Osteocyte (in vitro differentiated cells): Measurements from ENCODE around the gene TSPAN32. TPM values are rescaled to one million over a fixed set of nuclear protein-coding genes. Genes with fewer than 3 reads are reported as not detected.

ENCODE experiments used
- DNase-seq: peaks from one replicate; pipeline ENCODE4 v3.0.0; 2021; ENCODE audit warnings: mixed read lengths; ENCODE audit not compliant: unreplicated experiment; ENCODE audit errors: extremely low spot score
- H3K27ac Mint-ChIP-seq: one replicate; pipeline ENCODE4 v1.8.0; 2021; ENCODE audit warnings: mild to moderate bottlenecking, mixed read lengths; ENCODE audit not compliant: unreplicated experiment
- H3K27me3 Mint-ChIP-seq: one replicate; pipeline ENCODE4 v1.8.0; 2021; ENCODE audit warnings: mixed read lengths; ENCODE audit not compliant: unreplicated experiment
- H3K36me3 Mint-ChIP-seq: one replicate; pipeline ENCODE4 v1.8.0; 2021; ENCODE audit warnings: mixed read lengths; ENCODE audit not compliant: unreplicated experiment
- H3K4me1 Mint-ChIP-seq: one replicate; pipeline ENCODE4 v1.8.0; 2021; ENCODE audit warnings: mixed read lengths; ENCODE audit not compliant: unreplicated experiment
- H3K4me3 Mint-ChIP-seq: one replicate; pipeline ENCODE4 v1.8.0; 2021; ENCODE audit warnings: mild to moderate bottlenecking, moderate library complexity, mixed read lengths; ENCODE audit not compliant: unreplicated experiment
- H3K9me3 Mint-ChIP-seq: one replicate; pipeline ENCODE4 v1.8.0; 2021; ENCODE audit warnings: mixed read lengths; ENCODE audit not compliant: unreplicated experiment
- CTCF ChIP-seq: fragments of 200-600 bp; sonication (generic); IDR thresholded peaks from 2 replicates; pipeline ENCODE4 v1.5.0; 2021; ENCODE audit warnings: antibody characterized with exemption, mild to moderate bottlenecking, moderate library complexity
- total RNA-seq: library from RNA; stranded (reverse); gene quantifications from 2 replicates; pipeline ENCODE4 v1.2.1, GENCODE V29; 2021

TSPAN32 gene
- total RNA-seq, 1 donor from 2014 or later = 1.2 TPM

GRCh38 chr11:2316963-2317244, 15.1 kb downstream of the TSPAN32 start:
- no peak overlapping the region for H3K4me3 Mint-ChIP-seq
- no peak overlapping the region for H3K27ac Mint-ChIP-seq
- TF ChIP-seq CTCF = no peak
- H3K4me1 Mint-ChIP-seq = peaks cover 21% of the 10 kb centered on the region
- H3K27me3 Mint-ChIP-seq = peaks cover 6% of the 10 kb centered on the region
- peaks cover 5% of the 10 kb centered on the region for H3K36me3 Mint-ChIP-seq
- no peak for DNase-seq
- peaks cover 5% of the 10 kb centered on the region for H3K9me3 Mint-ChIP-seq

- Mint-ChIP-seq H3K4me3 (no peak overlapping the region), H3K27me3 (peaks cover 6% of the 10 kb centered on the region), H3K9me3 (peaks cover 10% of the 10 kb centered on the region), H3K4me1 (peaks cover 15% of the 10 kb centered on the region), H3K27ac (no peak overlapping the region), H3K36me3 (peaks cover 5% of the 10 kb centered on the region)
- no peak for TF ChIP-seq CTCF
- no peak for DNase-seq
Observed at GRCh38 chr11:2317354-2318050, 15.7 kb downstream of the TSPAN32 start.

GRCh38 chr11:2318123-2318522, 16.3 kb downstream of the TSPAN32 start:
- TF ChIP-seq CTCF = no peak
- peaks cover 15% of the 10 kb centered on the region for H3K9me3 Mint-ChIP-seq
- no peak overlapping the region for H3K4me3 Mint-ChIP-seq
- no peak overlapping the region for H3K27ac Mint-ChIP-seq
- peaks cover 5% of the 10 kb centered on the region for H3K36me3 Mint-ChIP-seq
- H3K4me1 Mint-ChIP-seq = peaks cover 9% of the 10 kb centered on the region
- no peak for DNase-seq
- H3K27me3 Mint-ChIP-seq = peaks cover 11% of the 10 kb centered on the region

- Mint-ChIP-seq H3K27ac (no peak overlapping the region), H3K27me3 (peaks cover 14% of the 10 kb centered on the region), H3K36me3 (peaks cover 5% of the 10 kb centered on the region), H3K4me3 (no peak overlapping the region), H3K9me3 (peaks cover 15% of the 10 kb centered on the region), H3K4me1 (peaks cover 9% of the 10 kb centered on the region)
- DNase-seq = no peak
- no peak for TF ChIP-seq CTCF
Observed at GRCh38 chr11:2318707-2319106, 16.9 kb downstream of the TSPAN32 start.

GRCh38 chr11:2319791-2320472, 18.1 kb downstream of the TSPAN32 start:
- no peak for TF ChIP-seq CTCF
- DNase-seq = no peak
- Mint-ChIP-seq H3K36me3 (peaks cover 5% of the 10 kb centered on the region), H3K4me3 (no peak overlapping the region), H3K27me3 (peaks cover 14% of the 10 kb centered on the region), H3K27ac (no peak overlapping the region), H3K9me3 (peaks cover 15% of the 10 kb centered on the region), H3K4me1 (peaks cover 5% of the 10 kb centered on the region)
